AG04449 (cell line): ENCODE results near the gene PLTP.
A peak's percentile ranks its signal among the peaks of the same experiment; 100 is the strongest.
"Not testable (repeated sequence)": the region's sequence is repeated elsewhere in the genome, so short reads cannot be mapped to it uniquely, and the experiment has no call there.

Source experiments
- CTCF ChIA-PET: fragments of 350-600 bp; formaldehyde crosslinking; extraction: SDS; loops from one replicate; lab custom pipeline; 2021; ENCODE audit warnings: antibody characterized with exemption; lab: Yijun Ruan, JAX
- POLR2A ChIA-PET: fragments of 400-600, 350-600 bp; formaldehyde crosslinking; extraction: SDS; loops from one replicate; lab custom pipeline; 2020; ENCODE audit warnings: antibody characterized with exemption, inconsistent platforms; lab: Yijun Ruan, JAX
- DNase-seq: peaks from one replicate; pipeline ENCODE4 v3.0.0-alpha.2; 2010; ENCODE audit warnings: low read depth, low spot score
- H3K4me3 ChIP-seq: 2 replicates; pipeline ENCODE4 v1.5.1; 2011; ENCODE audit warnings: low read depth, mild to moderate bottlenecking, control low read depth, low read length
- CTCF ChIP-seq: IDR thresholded peaks from one replicate; pipeline ENCODE4 v1.5.1; 2011; ENCODE audit warnings: mild to moderate bottlenecking, moderate library complexity, low read length, control low read depth, inconsistent platforms; ENCODE audit not compliant: insufficient read depth; ENCODE audit errors: missing control alignments

PLTP gene

GRCh38 chr20:45880988-45881788, 30.8 kb downstream of the PLTP start, which contains the start of gene ZSWIM1:
ZSWIM1 (plus strand) TSS chr20:45881227; CDS start chr20:45882593, 1,366 bp downstream.
- DNase-seq: peak; percentile 94
- TF ChIP-seq CTCF: no peak
- ChIA-PET POLR2A (interaction anchor here (0.6 to 1.7 kb wide), 14 partner anchors 9 to 461 kb away, joined by 3 to 21 read pairs (median 3); partner anchors contain the start of genes ACOT8, CTSA, NEURL2 and PCIF1), CTCF (interaction anchor here (0.9 to 3.4 kb wide), 5 partner anchors 10 to 89 kb away, joined by 3 to 50 read pairs (median 6); partner anchors contain the start of genes CTSA and NEURL2)
- H3K4me3 ChIP-seq: peak within 1 kb of the TSS; percentile 82

GRCh38 chr20:45878076-45878761, 33.7 kb downstream of the PLTP start:
- ChIA-PET CTCF (interaction anchor here (1.2 kb wide), 1 partner anchor 12 kb away, joined by 4 read pairs; no protein-coding TSS in a partner anchor), POLR2A (no interaction called here)
- no peak for TF ChIP-seq CTCF
- no peak for DNase-seq
- no peak overlapping the region for H3K4me3 ChIP-seq

GRCh38 chr20:45874576-45874975, 37.4 kb downstream of the PLTP start:
- H3K4me3 ChIP-seq: no peak overlapping the region
- DNase-seq: no peak
- ChIA-PET CTCF (interaction anchor here (0.8 kb wide), 1 partner anchor 15 kb away, joined by 3 read pairs; no protein-coding TSS in a partner anchor), POLR2A (no interaction called here)
- TF ChIP-seq CTCF: no peak

GRCh38 chr20:45874104-45874481, 37.9 kb downstream of the PLTP start:
- DNase-seq, POLR2A ChIA-PET, H3K4me3 ChIP-seq: not testable (repeated sequence)
- CTCF ChIA-PET: interaction anchor here (0.8 kb wide), 1 partner anchor 15 kb away, joined by 3 read pairs; no protein-coding TSS in a partner anchor

GRCh38 chr20:45873409-45874103, 38.4 kb downstream of the PLTP start:
- CTCF ChIA-PET: no interaction called here

More at GRCh38 chr20:45873409-45874103, 38.4 kb downstream of the PLTP start:
- no peak for TF ChIP-seq CTCF
- POLR2A ChIA-PET: no interaction called here
- no peak for DNase-seq
- no peak overlapping the region for H3K4me3 ChIP-seq
